OCI-LY3 (cell line): ENCODE measurements around the gene GNG10.

Experiments used
- EZH2phosphoT487 ChIP-seq: fragments of 200-600 bp; shearing (Covaris generic); IDR thresholded peaks from 2 replicates; pipeline ENCODE4 v1.6.1; 2018; ENCODE audit warnings: antibody characterized with exemption, mixed run types, low read depth
- TF ChIP-seq, protein P1 (sequence below): fragments of 200-600, 300-600 bp; sonication (generic); IDR thresholded peaks from 2 replicates; pipeline ENCODE4 v1.5.1; 2014; ENCODE audit warnings: antibody characterized with exemption, low read length, low read depth

DNA sequence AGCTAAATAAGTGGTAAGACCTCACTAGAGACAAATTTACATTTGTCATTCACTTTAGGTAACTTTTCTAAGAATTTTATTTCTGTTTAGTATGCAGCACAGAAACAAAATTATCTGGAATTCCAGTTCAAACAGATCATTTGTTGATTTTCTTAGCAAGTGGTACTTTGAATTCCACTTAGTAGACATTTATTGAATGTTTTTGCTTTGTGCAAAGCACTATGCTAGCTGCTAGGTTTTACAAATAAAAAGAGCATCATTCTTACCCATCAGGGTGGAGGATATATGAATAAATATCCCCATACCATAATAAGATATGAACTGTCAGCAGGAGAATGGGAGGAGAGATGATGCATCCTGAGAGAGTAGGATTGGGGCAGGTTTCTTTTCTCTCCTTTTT lies 35.4 kb downstream of the GNG10 start:
- TF ChIP-seq, protein P1, sequence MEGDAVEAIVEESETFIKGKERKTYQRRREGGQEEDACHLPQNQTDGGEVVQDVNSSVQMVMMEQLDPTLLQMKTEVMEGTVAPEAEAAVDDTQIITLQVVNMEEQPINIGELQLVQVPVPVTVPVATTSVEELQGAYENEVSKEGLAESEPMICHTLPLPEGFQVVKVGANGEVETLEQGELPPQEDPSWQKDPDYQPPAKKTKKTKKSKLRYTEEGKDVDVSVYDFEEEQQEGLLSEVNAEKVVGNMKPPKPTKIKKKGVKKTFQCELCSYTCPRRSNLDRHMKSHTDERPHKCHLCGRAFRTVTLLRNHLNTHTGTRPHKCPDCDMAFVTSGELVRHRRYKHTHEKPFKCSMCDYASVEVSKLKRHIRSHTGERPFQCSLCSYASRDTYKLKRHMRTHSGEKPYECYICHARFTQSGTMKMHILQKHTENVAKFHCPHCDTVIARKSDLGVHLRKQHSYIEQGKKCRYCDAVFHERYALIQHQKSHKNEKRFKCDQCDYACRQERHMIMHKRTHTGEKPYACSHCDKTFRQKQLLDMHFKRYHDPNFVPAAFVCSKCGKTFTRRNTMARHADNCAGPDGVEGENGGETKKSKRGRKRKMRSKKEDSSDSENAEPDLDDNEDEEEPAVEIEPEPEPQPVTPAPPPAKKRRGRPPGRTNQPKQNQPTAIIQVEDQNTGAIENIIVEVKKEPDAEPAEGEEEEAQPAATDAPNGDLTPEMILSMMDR = no peak
- no peak for TF ChIP-seq EZH2phosphoT487
